CD14-positive monocyte (primary cell): ENCODE measurements around the gene AGAP1. TPM values are rescaled to one million over a fixed set of nuclear protein-coding genes. Genes with fewer than 3 reads are reported as not detected.

Source experiments
- DNase-seq, 3 donors: peaks; one replicate each; pipeline ENCODE4 v3.0.0-alpha.2; 2011 to 2022
- H2AFZ ChIP-seq: 2 replicates; pipeline ENCODE4 v1.6.0; 2012; ENCODE audit warnings: mild to moderate bottlenecking, low read depth, low read length, inconsistent platforms; ENCODE audit not compliant: insufficient read depth, poor library complexity, severe bottlenecking
- H3K27ac ChIP-seq, 2 donors: 1 replicate in 1 of 2; 2 replicates in 1 of 2; pipeline ENCODE4 v1.5.1; 2012 to 2013; ENCODE audit warnings: low read length in 2 of 2, control low read depth in 1 of 2, inconsistent platforms in 1 of 2, low read depth in 1 of 2, mild to moderate bottlenecking in 1 of 2
- H3K27me3 ChIP-seq, 2 donors: one replicate each; pipeline versions ENCODE4 v1.6.0 to v1.6.1; 2011 to 2013; ENCODE audit warnings: low read length in 2 of 2; ENCODE audit not compliant: control insufficient read depth in 2 of 2, insufficient read depth in 2 of 2
- H3K36me3 ChIP-seq, 2 donors: replicated peaks in 1 of 2; 1 replicate in 1 of 2; 2 replicates in 1 of 2; pipeline versions ENCODE4 v1.5.1 to v1.6.1; 2012 to 2013; ENCODE audit warnings: low read length in 2 of 2, control low read depth in 1 of 2, inconsistent platforms in 1 of 2, mild to moderate bottlenecking in 1 of 2; ENCODE audit not compliant: insufficient read depth in 2 of 2, control insufficient read depth in 1 of 2
- H3K4me1 ChIP-seq, 2 donors: 1 replicate in 1 of 2; 2 replicates in 1 of 2; pipeline versions ENCODE4 v1.5.1 to v1.6.1; 2012 to 2013; ENCODE audit warnings: low read length in 2 of 2, control low read depth in 1 of 2, inconsistent platforms in 1 of 2, mild to moderate bottlenecking in 1 of 2, moderate library complexity in 1 of 2; ENCODE audit not compliant: insufficient read depth in 2 of 2, control insufficient read depth in 1 of 2
- H3K4me2 ChIP-seq: replicated peaks from 2 replicates; pipeline ENCODE3; 2012; ENCODE audit warnings: low read length, moderate library complexity, mild to moderate bottlenecking; ENCODE audit not compliant: poor library complexity, severe bottlenecking; ENCODE audit errors: extremely low read depth
- H3K4me3 ChIP-seq, 3 experiments: fragments of 200-600 bp in 1 of 3; sonication (generic) in 1 of 3; replicated peaks in 1 of 3; 1 replicate in 2 of 3; 2 replicates in 1 of 3; pipeline ENCODE4 v1.5.1; 2011 to 2013; ENCODE audit warnings: low read length in 3 of 3, mild to moderate bottlenecking in 3 of 3, control low read depth in 2 of 3, low read depth in 2 of 3, inconsistent platforms in 1 of 3, moderate library complexity in 1 of 3
- H3K79me2 ChIP-seq: 2 replicates; pipeline ENCODE4 v1.6.0; 2012; ENCODE audit warnings: mild to moderate bottlenecking, control low read depth, inconsistent platforms, low read length, moderate library complexity; ENCODE audit not compliant: insufficient read depth
- H3K9ac ChIP-seq: 2 replicates; pipeline ENCODE4 v1.6.0; 2017; ENCODE audit warnings: low read length, mild to moderate bottlenecking; ENCODE audit not compliant: insufficient read depth, poor library complexity, severe bottlenecking
- H3K9me3 ChIP-seq, 2 donors: replicated peaks in 1 of 2; 1 replicate in 1 of 2; 2 replicates in 1 of 2; pipeline versions ENCODE4 v1.5.1 to v1.6.1; 2012 to 2013; ENCODE audit warnings: low read length in 2 of 2, control low read depth in 1 of 2; ENCODE audit not compliant: control insufficient read depth in 1 of 2, insufficient read depth in 1 of 2
- H4K20me1 ChIP-seq: 2 replicates; pipeline ENCODE4 v1.6.0; 2012; ENCODE audit warnings: mild to moderate bottlenecking, low read length, control low read depth, moderate library complexity; ENCODE audit not compliant: insufficient read depth
- H3K27ac Mint-ChIP-seq, 7 donors: one replicate each; pipeline ENCODE4 v1.8.0; 2020; ENCODE audit warnings: mild to moderate bottlenecking in 7 of 7, mixed read lengths in 7 of 7, moderate library complexity in 6 of 7, inconsistent platforms in 2 of 7
- H3K27me3 Mint-ChIP-seq, 3 donors: one replicate each; pipeline ENCODE4 v1.8.0; 2021 to 2022; ENCODE audit warnings: low read depth in 3 of 3, mild to moderate bottlenecking in 3 of 3, mixed read lengths in 3 of 3, moderate library complexity in 3 of 3, inconsistent platforms in 1 of 3
- H3K36me3 Mint-ChIP-seq, 2 donors: one replicate each; pipeline ENCODE4 v1.8.0; 2020; ENCODE audit warnings: mixed read lengths in 2 of 2, inconsistent platforms in 1 of 2, mild to moderate bottlenecking in 1 of 2
- H3K4me1 Mint-ChIP-seq: one replicate; pipeline ENCODE4 v1.8.0; 2020; ENCODE audit warnings: mild to moderate bottlenecking, mixed read lengths
- H3K4me3 Mint-ChIP-seq, 2 donors: one replicate each; pipeline ENCODE4 v1.8.0; 2020; ENCODE audit warnings: mild to moderate bottlenecking in 2 of 2, mixed read lengths in 2 of 2, moderate library complexity in 1 of 2
- H3K9me3 Mint-ChIP-seq, 7 donors: one replicate each; pipeline ENCODE4 v1.8.0; 2020 to 2022; ENCODE audit warnings: mixed read lengths in 7 of 7, mild to moderate bottlenecking in 6 of 7, moderate library complexity in 6 of 7, inconsistent platforms in 2 of 7
- WGBS: methylation state at CpG from one replicate; pipeline ENCODE4 v1.1.5; 2013; ENCODE audit warnings: missing lambda C conversion rate; ENCODE audit not compliant: insufficient coverage; 5-methylcytosine and 5-hydroxymethylcytosine counted together
- intact Hi-C, 2 donors: fragments of 100-400 bp; cut with micrococcal nuclease; formaldehyde crosslinking; loops; one replicate each; pipeline versions ENCODE4 v1.15.0 to v1.15.1; 2023
- polyA plus RNA-seq, 3 donors: library from polyadenylated mRNA; depleted of rRNA in 1 of 3; unstranded in 2 of 3; stranded (reverse) in 1 of 3; fragments of 300-500 nt in 2 of 3; fragments of >200 nt in 1 of 3; fragmentation: Illumina TruSeq in 2 of 3; gene quantifications; 1 replicate in 2 of 3; 2 replicates in 1 of 3; pipeline ENCODE4 v1.2.3, GENCODE V29; 2012 to 2021
- TF ChIP-seq, protein P1 (sequence below): fragments of 200-600 bp; IDR thresholded peaks from one replicate; pipeline ENCODE4 v1.8.0; 2022; ENCODE audit warnings: antibody characterized with exemption, mild to moderate bottlenecking

The AGAP1 gene
- polyA plus RNA-seq, 3 donors, result 0.12 TPM; not detected in 2

DNA sequence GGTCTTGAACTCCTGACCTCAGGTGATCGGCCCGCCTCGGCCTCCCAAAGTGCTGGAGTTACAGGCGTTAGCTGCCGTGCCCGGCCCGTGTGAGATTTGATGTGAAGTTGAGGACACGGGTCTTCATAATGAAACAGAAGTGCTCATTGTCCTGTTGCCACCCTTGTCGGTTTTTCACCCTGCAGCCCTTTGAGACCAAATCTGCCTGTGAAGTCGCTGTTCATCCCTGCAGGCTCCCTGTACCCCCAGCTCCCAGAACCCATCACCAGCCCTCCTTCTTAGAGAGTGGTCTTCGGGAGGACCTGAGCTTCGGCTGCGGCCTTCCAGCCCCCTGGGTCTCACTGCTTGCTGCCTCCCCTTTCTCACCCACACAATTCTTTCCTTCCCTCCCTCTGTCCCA is 349.1 kb downstream of the AGAP1 start:
- TF ChIP-seq, protein P1, sequence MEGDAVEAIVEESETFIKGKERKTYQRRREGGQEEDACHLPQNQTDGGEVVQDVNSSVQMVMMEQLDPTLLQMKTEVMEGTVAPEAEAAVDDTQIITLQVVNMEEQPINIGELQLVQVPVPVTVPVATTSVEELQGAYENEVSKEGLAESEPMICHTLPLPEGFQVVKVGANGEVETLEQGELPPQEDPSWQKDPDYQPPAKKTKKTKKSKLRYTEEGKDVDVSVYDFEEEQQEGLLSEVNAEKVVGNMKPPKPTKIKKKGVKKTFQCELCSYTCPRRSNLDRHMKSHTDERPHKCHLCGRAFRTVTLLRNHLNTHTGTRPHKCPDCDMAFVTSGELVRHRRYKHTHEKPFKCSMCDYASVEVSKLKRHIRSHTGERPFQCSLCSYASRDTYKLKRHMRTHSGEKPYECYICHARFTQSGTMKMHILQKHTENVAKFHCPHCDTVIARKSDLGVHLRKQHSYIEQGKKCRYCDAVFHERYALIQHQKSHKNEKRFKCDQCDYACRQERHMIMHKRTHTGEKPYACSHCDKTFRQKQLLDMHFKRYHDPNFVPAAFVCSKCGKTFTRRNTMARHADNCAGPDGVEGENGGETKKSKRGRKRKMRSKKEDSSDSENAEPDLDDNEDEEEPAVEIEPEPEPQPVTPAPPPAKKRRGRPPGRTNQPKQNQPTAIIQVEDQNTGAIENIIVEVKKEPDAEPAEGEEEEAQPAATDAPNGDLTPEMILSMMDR, result no peak
- H3K4me2 ChIP-seq, result no peak overlapping the region
- no peak overlapping the region for H3K27ac Mint-ChIP-seq
- 93% methylated on average over 11 of the region's 13 CpGs for WGBS
- H3K4me1 Mint-ChIP-seq, result no peaks in the 10 kb centered on the region
- H3K36me3 Mint-ChIP-seq, result no peaks in the 10 kb centered on the region
- H3K4me3 Mint-ChIP-seq, result no peak overlapping the region
- peaks cover 0 to 3% (median 0%) of the 10 kb centered on the region in 7 donors for H3K9me3 Mint-ChIP-seq
- H3K27me3 Mint-ChIP-seq, result peaks cover 2 to 7% (median 3%) of the 10 kb centered on the region in 3 donors
- H3K9ac ChIP-seq, result no peak overlapping the region
- H3K36me3 ChIP-seq, result no peaks in the 10 kb centered on the region
- no peak for DNase-seq
- H4K20me1 ChIP-seq, result no peaks in the 10 kb centered on the region
- no peaks in the 10 kb centered on the region for H3K9me3 ChIP-seq
- H2AFZ ChIP-seq, result no peak overlapping the region
- no peaks in the 10 kb centered on the region for H3K27me3 ChIP-seq
- no peak overlapping the region for H3K4me3 ChIP-seq
- H3K79me2 ChIP-seq, result no peaks in the 10 kb centered on the region
- no peak overlapping the region for H3K27ac ChIP-seq
- intact Hi-C loops, result no loop called here
- no peaks in the 10 kb centered on the region for H3K4me1 ChIP-seq

DNA sequence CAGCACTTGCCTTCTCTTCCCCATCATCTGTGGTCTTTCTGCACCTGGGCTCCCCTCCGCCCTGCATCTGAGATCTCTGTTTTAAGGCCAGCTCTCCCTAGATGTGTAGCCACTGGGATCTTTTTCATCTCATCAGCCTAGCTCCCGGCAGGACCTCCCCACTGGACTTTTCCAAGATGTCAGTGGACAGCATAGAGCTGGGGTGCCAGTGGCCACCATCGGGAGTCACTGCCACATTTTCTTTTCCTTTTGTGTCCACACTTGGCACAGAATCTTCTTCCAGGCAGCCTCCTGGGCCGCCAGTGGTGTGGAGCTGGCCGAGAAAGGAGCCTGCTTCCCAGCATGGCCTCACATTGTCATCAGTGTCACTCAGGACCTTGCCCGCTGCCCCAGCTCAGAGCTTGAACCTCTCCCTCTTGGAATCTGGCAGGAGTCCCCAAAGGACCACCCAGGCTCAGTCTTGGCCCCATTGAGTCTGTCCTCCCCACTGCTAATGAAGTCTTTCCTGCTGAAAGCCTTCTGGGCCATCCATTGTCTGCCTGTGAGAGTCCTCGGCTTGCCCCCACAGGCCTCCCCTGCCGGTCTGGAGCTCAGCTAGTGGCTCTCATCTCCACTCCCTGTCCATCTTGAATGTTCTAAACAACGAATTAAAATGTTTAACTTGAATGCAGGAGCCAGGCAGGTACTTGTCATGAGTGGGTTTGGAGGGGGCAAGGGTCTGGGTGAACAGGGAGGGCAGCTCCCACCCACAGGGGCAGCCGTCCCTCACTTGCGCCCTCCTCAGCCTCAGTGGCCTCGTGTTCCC is 349.9 kb downstream of the AGAP1 start:
- H3K27ac Mint-ChIP-seq, result no peak overlapping the region
- intact Hi-C loops, result no loop called here
- no peak overlapping the region for H3K9ac ChIP-seq
- H3K27me3 Mint-ChIP-seq, result peaks cover 2 to 7% (median 3%) of the 10 kb centered on the region in 3 donors
- no peaks in the 10 kb centered on the region for H3K9me3 ChIP-seq
- no peaks in the 10 kb centered on the region for H4K20me1 ChIP-seq
- TF ChIP-seq, protein P1, result no peak
- 86% methylated on average over 6 of the region's 12 CpGs for WGBS
- no peaks in the 10 kb centered on the region for H3K4me1 ChIP-seq
- H3K27me3 ChIP-seq, result no peaks in the 10 kb centered on the region
- no peaks in the 10 kb centered on the region for H3K4me1 Mint-ChIP-seq
- no peak overlapping the region for H2AFZ ChIP-seq
- H3K4me3 ChIP-seq, result no peak overlapping the region
- no peak overlapping the region for H3K27ac ChIP-seq
- peaks cover 0 to 3% (median 0%) of the 10 kb centered on the region in 7 donors for H3K9me3 Mint-ChIP-seq
- H3K4me3 Mint-ChIP-seq, result no peak overlapping the region
- H3K36me3 Mint-ChIP-seq, result no peaks in the 10 kb centered on the region
- DNase-seq, result no peak
- no peak overlapping the region for H3K4me2 ChIP-seq
- no peaks in the 10 kb centered on the region for H3K36me3 ChIP-seq
- H3K79me2 ChIP-seq, result no peaks in the 10 kb centered on the region
